Natural killer cell (primary cell): Measurements from ENCODE around the gene ADCY4. TPM values are rescaled to one million over a fixed set of nuclear protein-coding genes. Genes with fewer than 3 reads are reported as not detected.
A peak's percentile ranks its signal among the peaks of the same experiment; 100 is the strongest.
"Not testable (repeated sequence)": the region's sequence is repeated elsewhere in the genome, so short reads cannot be mapped to it uniquely, and the experiment has no call there.

ENCODE experiments used
- ATAC-seq, 3 donors: fragments of 150-1000 bp in 2 of 3; fragments of 200-7000 bp in 1 of 3; cut with Tn5 transposase; 1 replicate in 1 of 3; 2 replicates in 2 of 3; pipeline ENCODE4 v1.10.0; 2021; ENCODE audit warnings: mild to moderate bottlenecking in 2 of 3, moderate library complexity in 2 of 3
- DNase-seq, 2 donors: peaks; one replicate each; pipeline versions ENCODE4 v3.0.0 to v3.0.0-alpha.2; 2013 to 2021; ENCODE audit warnings: mixed read lengths in 1 of 2
- H3K27ac ChIP-seq: one replicate; pipeline ENCODE4 v1.5.1; 2013; ENCODE audit warnings: mild to moderate bottlenecking, low read length
- H3K27me3 ChIP-seq: one replicate; pipeline ENCODE4 v1.6.1; 2013; ENCODE audit warnings: low read length; ENCODE audit not compliant: control insufficient read depth, insufficient read depth
- H3K36me3 ChIP-seq: one replicate; pipeline ENCODE4 v1.6.1; 2013; ENCODE audit warnings: low read length; ENCODE audit not compliant: control insufficient read depth, insufficient read depth
- H3K4me1 ChIP-seq: one replicate; pipeline ENCODE4 v1.6.1; 2013; ENCODE audit warnings: low read length; ENCODE audit not compliant: control insufficient read depth, insufficient read depth
- H3K4me3 ChIP-seq: one replicate; pipeline ENCODE4 v1.5.1; 2013; ENCODE audit warnings: low read length
- H3K9me3 ChIP-seq: one replicate; pipeline ENCODE4 v1.6.1; 2013; ENCODE audit warnings: low read length; ENCODE audit not compliant: control insufficient read depth, insufficient read depth
- H3K27ac Mint-ChIP-seq, 2 donors: one replicate each; pipeline ENCODE4 v1.8.0; 2022; ENCODE audit warnings: mild to moderate bottlenecking in 2 of 2, mixed read lengths in 2 of 2, moderate library complexity in 1 of 2
- H3K27me3 Mint-ChIP-seq, 2 donors: one replicate each; pipeline ENCODE4 v1.8.0; 2022; ENCODE audit warnings: low read depth in 2 of 2, mixed read lengths in 2 of 2
- H3K36me3 Mint-ChIP-seq: one replicate; pipeline ENCODE4 v1.8.0; 2022; ENCODE audit warnings: mixed read lengths
- H3K4me1 Mint-ChIP-seq, 2 donors: one replicate each; pipeline ENCODE4 v1.8.0; 2022; ENCODE audit warnings: mixed read lengths in 2 of 2
- H3K4me3 Mint-ChIP-seq: one replicate; pipeline ENCODE4 v1.8.0; 2022; ENCODE audit warnings: mild to moderate bottlenecking, moderate library complexity, mixed read lengths
- H3K9me3 Mint-ChIP-seq, 2 donors: one replicate each; pipeline ENCODE4 v1.8.0; 2022; ENCODE audit warnings: mixed read lengths in 2 of 2
- WGBS: methylation state at CpG from one replicate; pipeline ENCODE4 v1.1.7; 2013; ENCODE audit warnings: missing lambda C conversion rate; ENCODE audit not compliant: insufficient coverage; 5-methylcytosine and 5-hydroxymethylcytosine counted together
- intact Hi-C: fragments of 100-400 bp; cut with micrococcal nuclease; formaldehyde crosslinking; loops from one replicate; pipeline ENCODE4 v1.14.2; 2022
- total RNA-seq, 4 donors: library from RNA; stranded (reverse); fragments of 120-200 nt in 1 of 4; gene quantifications; one replicate each; pipeline versions ENCODE4 v1.2.3 to v1.2.4, GENCODE V29; 2013 to 2022
- TF ChIP-seq, protein P1 (sequence below): fragments of 200-600 bp; IDR thresholded peaks from one replicate; pipeline ENCODE4 v1.8.0; 2022; ENCODE audit warnings: antibody characterized with exemption

Gene ADCY4
- total RNA-seq, 3 donors from 2014 or later (not counting 1 experiment from before 2014, with no cell fraction given), result 9.8 to 17.6 (median 11.3) TPM

DNA sequence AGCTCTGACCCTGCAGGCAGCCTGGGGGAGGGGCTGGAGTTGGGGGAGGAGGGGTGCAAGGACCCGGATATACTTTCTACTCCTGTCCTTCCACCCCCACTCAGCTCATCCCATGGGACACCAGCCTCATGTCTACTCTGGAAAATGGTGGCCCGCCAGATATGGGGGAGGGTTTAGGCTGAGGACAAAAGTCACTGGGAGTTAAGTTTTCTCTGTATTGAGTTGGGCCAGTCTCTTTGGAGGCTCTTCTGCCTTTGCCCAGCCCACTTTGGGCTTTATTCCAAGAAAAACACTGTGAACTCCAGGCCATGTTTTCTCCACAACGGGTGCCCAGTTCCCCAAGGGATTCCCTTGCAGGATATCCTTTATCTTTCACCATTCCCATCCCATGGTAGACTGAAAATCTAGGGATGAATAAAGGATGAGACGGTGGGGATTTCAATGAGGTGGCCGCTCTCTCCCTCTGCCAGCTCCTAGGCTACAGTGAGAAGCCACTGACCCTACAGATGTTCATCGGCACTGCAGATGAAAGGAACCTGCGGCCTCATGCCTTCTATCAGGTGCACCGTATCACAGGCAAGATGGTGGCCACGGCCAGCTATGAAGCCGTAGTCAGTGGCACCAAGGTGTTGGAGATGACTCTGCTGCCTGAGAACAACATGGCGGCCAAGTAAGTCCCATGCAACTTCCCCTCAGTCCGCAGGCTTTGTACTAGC lies 38.0 kb upstream of the ADCY4 start:
- TF ChIP-seq, protein P1, sequence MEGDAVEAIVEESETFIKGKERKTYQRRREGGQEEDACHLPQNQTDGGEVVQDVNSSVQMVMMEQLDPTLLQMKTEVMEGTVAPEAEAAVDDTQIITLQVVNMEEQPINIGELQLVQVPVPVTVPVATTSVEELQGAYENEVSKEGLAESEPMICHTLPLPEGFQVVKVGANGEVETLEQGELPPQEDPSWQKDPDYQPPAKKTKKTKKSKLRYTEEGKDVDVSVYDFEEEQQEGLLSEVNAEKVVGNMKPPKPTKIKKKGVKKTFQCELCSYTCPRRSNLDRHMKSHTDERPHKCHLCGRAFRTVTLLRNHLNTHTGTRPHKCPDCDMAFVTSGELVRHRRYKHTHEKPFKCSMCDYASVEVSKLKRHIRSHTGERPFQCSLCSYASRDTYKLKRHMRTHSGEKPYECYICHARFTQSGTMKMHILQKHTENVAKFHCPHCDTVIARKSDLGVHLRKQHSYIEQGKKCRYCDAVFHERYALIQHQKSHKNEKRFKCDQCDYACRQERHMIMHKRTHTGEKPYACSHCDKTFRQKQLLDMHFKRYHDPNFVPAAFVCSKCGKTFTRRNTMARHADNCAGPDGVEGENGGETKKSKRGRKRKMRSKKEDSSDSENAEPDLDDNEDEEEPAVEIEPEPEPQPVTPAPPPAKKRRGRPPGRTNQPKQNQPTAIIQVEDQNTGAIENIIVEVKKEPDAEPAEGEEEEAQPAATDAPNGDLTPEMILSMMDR, result no peak
- no peak for ATAC-seq
- H3K27me3 ChIP-seq, result peaks cover 12% of the 10 kb centered on the region
- no peaks in the 10 kb centered on the region for H3K9me3 Mint-ChIP-seq
- no peaks in the 10 kb centered on the region for H3K9me3 ChIP-seq
- peaks cover 0 to 20% of the 10 kb centered on the region in 2 donors for H3K27me3 Mint-ChIP-seq
- no peak overlapping the region for H3K27ac ChIP-seq
- H3K4me3 ChIP-seq, result no peak overlapping the region
- no peak overlapping the region for H3K27ac Mint-ChIP-seq
- WGBS, result 93% methylated on average over 10 of the region's 12 CpGs
- intact Hi-C loops, result no loop called here
- peaks cover 0 to 13% of the 10 kb centered on the region in 2 donors for H3K4me1 Mint-ChIP-seq
- H3K4me1 ChIP-seq, result peaks cover 13% of the 10 kb centered on the region
- no peaks in the 10 kb centered on the region for H3K36me3 ChIP-seq
- H3K4me3 Mint-ChIP-seq, result no peak overlapping the region
- no peaks in the 10 kb centered on the region for H3K36me3 Mint-ChIP-seq
- DNase-seq, result no peak

DNA sequence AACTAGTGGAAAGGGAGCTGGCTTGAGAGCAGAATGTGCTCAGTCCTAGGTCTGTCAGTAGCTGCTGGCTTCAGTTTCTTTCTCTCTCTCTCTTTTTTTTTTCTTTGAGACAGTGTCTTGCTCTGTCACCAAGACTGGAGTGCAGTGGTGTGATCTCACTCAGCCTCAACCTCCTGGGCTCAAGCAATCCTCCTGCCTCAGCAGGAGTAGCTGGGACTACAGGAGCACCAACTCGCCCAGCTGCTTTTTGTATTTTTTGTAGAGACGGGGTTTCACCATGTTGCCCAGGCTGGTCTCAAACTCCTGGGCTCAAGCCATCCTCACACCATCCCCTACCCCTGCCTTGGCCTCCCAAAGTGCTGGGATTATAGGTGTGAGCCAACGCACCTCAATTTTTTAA lies 36.7 kb upstream of the ADCY4 start:
- WGBS, result 90% methylated on average over 3 of the region's 3 CpGs
- H3K36me3 ChIP-seq, H3K4me3 ChIP-seq, H3K27ac Mint-ChIP-seq, DNase-seq, intact Hi-C loops, H3K9me3 Mint-ChIP-seq, ATAC-seq, H3K27ac ChIP-seq, H3K9me3 ChIP-seq, H3K36me3 Mint-ChIP-seq: not testable (repeated sequence)
- Histone ChIP-seq H3K4me1 (peaks cover 25% of the 10 kb centered on the region), H3K27me3 (peaks cover 24% of the 10 kb centered on the region)
- Mint-ChIP-seq H3K27me3 (peaks cover 0 to 32% of the 10 kb centered on the region in 2 donors), H3K4me3 (peak overlapping the region; percentile 13), H3K4me1 (peaks cover 10 to 25% of the 10 kb centered on the region in 2 donors)

DNA sequence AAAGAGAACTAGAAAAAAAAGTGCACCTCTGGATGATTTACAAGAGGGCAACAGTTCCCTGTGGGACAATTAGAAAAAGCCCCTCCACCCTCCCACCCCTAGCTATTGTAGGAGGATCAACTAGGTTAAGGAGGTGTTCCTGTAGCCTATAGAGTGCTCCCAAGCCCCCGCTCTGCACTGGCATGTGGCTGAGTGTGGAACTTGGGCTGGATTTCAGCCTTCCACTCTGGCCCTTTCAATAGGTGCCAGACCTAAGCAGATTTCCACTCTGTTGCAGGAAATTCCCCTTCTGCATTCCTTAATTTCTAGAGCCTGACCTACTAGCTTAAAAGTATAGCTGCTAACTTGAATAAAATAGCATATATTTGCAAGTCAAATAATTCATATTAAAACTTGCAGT lies 35.9 kb upstream of the ADCY4 start:
- no peaks in the 10 kb centered on the region for H3K9me3 ChIP-seq
- 78% methylated on average over 1 of the region's 1 CpG for WGBS

More for the DNA sequence above, 35.9 kb upstream of the ADCY4 start:
- intact Hi-C loops, result no loop called here
- TF ChIP-seq, protein P1, result no peak
- Mint-ChIP-seq H3K4me3 (no peak overlapping the region), H3K27ac (no peak overlapping the region), H3K27me3 (peaks cover 4 to 36% of the 10 kb centered on the region in 2 donors), H3K9me3 (no peaks in the 10 kb centered on the region), H3K4me1 (peaks cover 12 to 31% of the 10 kb centered on the region in 2 donors), H3K36me3 (no peaks in the 10 kb centered on the region)
- Histone ChIP-seq H3K4me1 (peaks cover 34% of the 10 kb centered on the region), H3K27ac (no peak overlapping the region), H3K27me3 (peaks cover 32% of the 10 kb centered on the region), H3K36me3 (no peaks in the 10 kb centered on the region), H3K4me3 (no peak overlapping the region)
- DNase-seq (no peak), ATAC-seq (no peak)
